IMR-90 (cell line): Measurements from ENCODE around the gene IFNL1. TPM values are rescaled to one million over a fixed set of nuclear protein-coding genes. Genes with fewer than 3 reads are reported as not detected.
A peak's percentile ranks its signal among the peaks of the same experiment; 100 is the strongest.

Experiments used
- ATAC-seq: fragments of 200-7000 bp; cut with Tn5 transposase; 2 replicates; pipeline ENCODE4 v1.9.1; 2020; ENCODE audit warnings: low read depth, mild to moderate bottlenecking, moderate library complexity
- BruUV-seq: library from RNA; stranded (reverse); fragments of 400-500 nt; replicated peaks from 2 replicates; lab custom pipeline; 2021; lab: Mats Ljungman, UMichigan
- CTCF ChIA-PET: fragments of 300-600 bp; formaldehyde crosslinking; extraction: SDS; loops from one replicate; lab custom pipeline; 2021; ENCODE audit warnings: antibody characterized with exemption; lab: Yijun Ruan, JAX
- POLR2A ChIA-PET: fragments of 300-600 bp; sonication (Branson Sonifier 250); formaldehyde crosslinking; loops from one replicate; lab custom pipeline; 2022; ENCODE audit warnings: antibody characterized with exemption; ENCODE audit not compliant: unreplicated experiment; lab: Charles Lee
- DNase-seq: peaks from one replicate; pipeline ENCODE4 v3.0.0; 2013
- H2AFZ ChIP-seq: replicated peaks from 2 replicates; pipeline ENCODE3; 2013; ENCODE audit warnings: low read length, mild to moderate bottlenecking; ENCODE audit not compliant: poor library complexity
- H2AK5ac ChIP-seq: 2 replicates; pipeline ENCODE4 v1.6.1; 2013; ENCODE audit warnings: low read depth, low read length, inconsistent platforms
- H2AK9ac ChIP-seq: replicated peaks from 2 replicates; pipeline ENCODE3; 2013; ENCODE audit warnings: mild to moderate bottlenecking, low read depth, low read length, moderate library complexity; ENCODE audit not compliant: poor library complexity
- H2BK120ac ChIP-seq: 2 replicates; pipeline ENCODE4 v1.6.1; 2013; ENCODE audit warnings: low read depth, low read length, inconsistent platforms
- H2BK15ac ChIP-seq: 3 replicates; pipeline ENCODE4 v1.6.1; 2013; ENCODE audit warnings: low read depth, low read length, inconsistent platforms
- H2BK20ac ChIP-seq: 2 replicates; pipeline ENCODE4 v1.6.1; 2013; ENCODE audit warnings: low read depth, mild to moderate bottlenecking, inconsistent platforms, low read length, moderate library complexity
- H2BK5ac ChIP-seq: 2 replicates; pipeline ENCODE4 v1.6.1; 2013; ENCODE audit warnings: mild to moderate bottlenecking, low read depth, low read length, inconsistent platforms; ENCODE audit not compliant: poor library complexity, severe bottlenecking
- H3K14ac ChIP-seq: replicated peaks from 2 replicates; pipeline ENCODE4 v1.6.1; 2013; ENCODE audit warnings: low read depth, low read length, inconsistent platforms
- H3K18ac ChIP-seq: 2 replicates; pipeline ENCODE4 v1.6.1; 2013; ENCODE audit warnings: low read depth, low read length, control low read depth
- H3K23ac ChIP-seq: 2 replicates; pipeline ENCODE4 v1.6.1; 2013; ENCODE audit warnings: low read depth, low read length, inconsistent platforms
- H3K27ac ChIP-seq: 2 replicates; pipeline ENCODE4 v1.5.1; 2013; ENCODE audit warnings: mild to moderate bottlenecking, control low read depth, low read length; ENCODE audit not compliant: insufficient read depth
- H3K27me3 ChIP-seq: 2 replicates; pipeline ENCODE4 v1.6.1; 2013; ENCODE audit warnings: low read length; ENCODE audit not compliant: control insufficient read depth, insufficient read depth
- H3K36me3 ChIP-seq: 2 replicates; pipeline ENCODE4 v1.6.1; 2013; ENCODE audit warnings: low read length, mixed read lengths; ENCODE audit not compliant: control insufficient read depth, insufficient read depth
- H3K4ac ChIP-seq: 2 replicates; pipeline ENCODE4 v1.6.1; 2013; ENCODE audit warnings: low read depth, low read length, inconsistent platforms
- H3K4me1 ChIP-seq: 2 replicates; pipeline ENCODE4 v1.6.1; 2013; ENCODE audit warnings: low read length, mixed read lengths; ENCODE audit not compliant: control insufficient read depth, insufficient read depth
- H3K4me2 ChIP-seq: 2 replicates; pipeline ENCODE4 v1.6.1; 2013; ENCODE audit warnings: low read depth, mild to moderate bottlenecking, control low read depth, low read length, moderate library complexity
- H3K4me3 ChIP-seq: 2 replicates; pipeline ENCODE4 v1.5.1; 2013; ENCODE audit warnings: low read depth, mild to moderate bottlenecking, control low read depth, low read length, moderate library complexity; ENCODE audit not compliant: insufficient read depth
- H3K56ac ChIP-seq: 2 replicates; pipeline ENCODE4 v1.6.1; 2013; ENCODE audit warnings: low read length, inconsistent platforms; ENCODE audit not compliant: insufficient read depth; ENCODE audit errors: extremely low read depth
- H3K79me1 ChIP-seq, 2 experiments: 2 replicates each; pipeline ENCODE4 v1.6.1; 2013; ENCODE audit warnings: low read length in 2 of 2, inconsistent platforms in 1 of 2, low read depth in 1 of 2
- H3K9ac ChIP-seq: 2 replicates; pipeline ENCODE4 v1.6.1; 2013; ENCODE audit warnings: low read depth, low read length, control low read depth
- H3K9me1 ChIP-seq: 2 replicates; pipeline ENCODE4 v1.6.1; 2013; ENCODE audit warnings: low read length, inconsistent platforms; ENCODE audit not compliant: insufficient read depth
- H3K9me3 ChIP-seq: 2 replicates; pipeline ENCODE4 v1.6.1; 2013; ENCODE audit warnings: low read length; ENCODE audit not compliant: control insufficient read depth, insufficient read depth
- H4K20me1 ChIP-seq: 2 replicates; pipeline ENCODE4 v1.6.1; 2013; ENCODE audit warnings: low read length, inconsistent platforms; ENCODE audit not compliant: insufficient read depth
- H4K5ac ChIP-seq: 2 replicates; pipeline ENCODE4 v1.6.1; 2013; ENCODE audit warnings: mild to moderate bottlenecking, low read depth, low read length, control low read depth
- H4K8ac ChIP-seq, 2 experiments: 2 replicates each; pipeline ENCODE4 v1.6.1; 2013; ENCODE audit warnings: low read depth in 2 of 2, low read length in 2 of 2, control low read depth in 1 of 2, inconsistent platforms in 1 of 2
- H4K91ac ChIP-seq: 2 replicates; pipeline ENCODE4 v1.6.1; 2013; ENCODE audit warnings: low read depth, low read length, inconsistent platforms; ENCODE audit not compliant: insufficient read depth
- BHLHE40 ChIP-seq: fragments of 150-350 bp; IDR thresholded peaks from 2 replicates; pipeline ENCODE4 v1.6.1; 2016; ENCODE audit warnings: mild to moderate bottlenecking, low read depth, low read length
- CHD1 ChIP-seq: IDR thresholded peaks from 2 replicates; pipeline ENCODE4 v1.6.1; 2012; ENCODE audit warnings: low read depth, low read length, improper control_type of control experiment
- MAFK ChIP-seq: IDR thresholded peaks from 2 replicates; pipeline ENCODE4 v1.6.1; 2012; ENCODE audit warnings: low read depth, low read length, improper control_type of control experiment
- MAZ ChIP-seq: IDR thresholded peaks from 2 replicates; pipeline ENCODE4 v1.6.1; 2012; ENCODE audit warnings: low read depth, mild to moderate bottlenecking, low read length, improper control_type of control experiment, moderate library complexity, borderline replicate concordance
- NFE2L2 ChIP-seq: fragments of 150-350 bp; IDR thresholded peaks from 2 replicates; pipeline ENCODE4 v1.6.1; 2016; ENCODE audit warnings: low read depth, mild to moderate bottlenecking, low read length
- RCOR1 ChIP-seq: IDR thresholded peaks from 2 replicates; pipeline ENCODE4 v1.6.1; 2012; ENCODE audit warnings: mild to moderate bottlenecking, low read length, improper control_type of control experiment; ENCODE audit not compliant: insufficient replicate concordance
- RFX5 ChIP-seq: IDR thresholded peaks from 2 replicates; pipeline ENCODE4 v1.8.0; 2012; ENCODE audit warnings: low read depth, mild to moderate bottlenecking, low read length, moderate library complexity
- SMC3 ChIP-seq: fragments of 150-350 bp; IDR thresholded peaks from 2 replicates; pipeline ENCODE4 v1.6.1; 2016; ENCODE audit warnings: low read depth, mild to moderate bottlenecking, antibody characterized with exemption, low read length, moderate library complexity
- WGBS, 2 experiments: methylation state at CpG; one replicate each; pipeline versions ENCODE4 v1.1.5 to v1.1.7; 2013; ENCODE audit warnings: missing lambda C conversion rate in 2 of 2; ENCODE audit not compliant: insufficient read length in 1 of 2; ENCODE audit errors: extremely low coverage in 2 of 2; 5-methylcytosine and 5-hydroxymethylcytosine counted together
- dilution Hi-C: fragments of 300-500 bp; cut with HindIII; formaldehyde crosslinking; loops from one replicate; pipeline ENCODE4 v1.14.3; 2018; ENCODE audit warnings: low sequenced_read_pairs; ENCODE audit not compliant: unreplicated experiment
- in situ Hi-C: fragments of 300-500 bp; cut with MboI; formaldehyde crosslinking; loops from 3 replicates; pipeline ENCODE4 v1.14.3; 2019; ENCODE audit warnings: low sequenced_read_pairs, inconsistent platforms, mixed read lengths
- intact Hi-C: fragments of 100-400 bp; cut with micrococcal nuclease; formaldehyde crosslinking; loops from 2 replicates; pipeline ENCODE4 v1.10.0; 2022
- polyA plus RNA-seq, 3 experiments: library from polyadenylated mRNA; depleted of rRNA; stranded (reverse); fragments of >200 nt; gene quantifications; 2 replicates each; pipeline ENCODE4 v1.2.3, GENCODE V29; 2012; ENCODE audit warnings: low replicate concordance in 1 of 3
- total RNA-seq: library from RNA; depleted of rRNA; stranded (reverse); fragments of >200 nt; gene quantifications from 2 replicates; pipeline ENCODE4 v1.2.3, GENCODE V29; 2012
- TF ChIP-seq, protein P1 (sequence below): fragments of 150-350 bp; IDR thresholded peaks from 2 replicates; pipeline ENCODE4 v1.6.1; 2016; ENCODE audit warnings: low read depth, mild to moderate bottlenecking, low read length, moderate library complexity, borderline replicate concordance
- TF ChIP-seq, protein P2 (sequence below): conservative IDR thresholded peaks from 2 replicates; pipeline ENCODE4 v1.5.1; 2012; ENCODE audit warnings: mild to moderate bottlenecking, low read depth, low read length, improper control_type of control experiment

Gene IFNL1
- total and polyA plus RNA-seq, 2 of the 4 experiments (the other 2 are of a cell fraction) = not detected

GRCh38 chr19:39318071-39318470 is 21.9 kb downstream of the IFNL1 start:
- Histone ChIP-seq H2BK120ac (no peak overlapping the region), H3K23ac (no peak overlapping the region), H2BK20ac (no peak overlapping the region), H2BK15ac (no peak overlapping the region), H3K4me2 (no peak overlapping the region), H2AK5ac (no peak overlapping the region), H3K4ac (no peak overlapping the region), H3K56ac (no peak overlapping the region), H3K4me1 (peaks cover 2% of the 10 kb centered on the region; the same call in 1 of the 2 replicates), H2AFZ (peak overlapping the region; percentile 21), H3K36me3 (no peaks in the 10 kb centered on the region), H2BK5ac (no peak overlapping the region), H2AK9ac (no peak overlapping the region), H3K18ac (no peak overlapping the region), H3K4me3 (no peak overlapping the region), H3K79me1 (no peaks in the 10 kb centered on the region), H3K9me3 (no peaks in the 10 kb centered on the region), H4K91ac (no peak overlapping the region), H3K9ac (no peak overlapping the region), H4K5ac (no peak overlapping the region), H3K27me3 (peaks cover 28% of the 10 kb centered on the region), H3K9me1 (no peaks in the 10 kb centered on the region), H4K8ac (no peak overlapping the region), H3K14ac (no peak overlapping the region), H3K27ac (no peak overlapping the region), H4K20me1 (no peaks in the 10 kb centered on the region; the same call in 1 of the 2 replicates)
- intact Hi-C loops = no loop called here
- no peak for TF ChIP-seq BHLHE40
- TF ChIP-seq, protein P1, sequence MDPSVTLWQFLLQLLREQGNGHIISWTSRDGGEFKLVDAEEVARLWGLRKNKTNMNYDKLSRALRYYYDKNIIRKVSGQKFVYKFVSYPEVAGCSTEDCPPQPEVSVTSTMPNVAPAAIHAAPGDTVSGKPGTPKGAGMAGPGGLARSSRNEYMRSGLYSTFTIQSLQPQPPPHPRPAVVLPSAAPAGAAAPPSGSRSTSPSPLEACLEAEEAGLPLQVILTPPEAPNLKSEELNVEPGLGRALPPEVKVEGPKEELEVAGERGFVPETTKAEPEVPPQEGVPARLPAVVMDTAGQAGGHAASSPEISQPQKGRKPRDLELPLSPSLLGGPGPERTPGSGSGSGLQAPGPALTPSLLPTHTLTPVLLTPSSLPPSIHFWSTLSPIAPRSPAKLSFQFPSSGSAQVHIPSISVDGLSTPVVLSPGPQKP = no peak
- TF ChIP-seq NFE2L2 = no peak
- no peak for TF ChIP-seq CHD1
- no peak for TF ChIP-seq SMC3
- TF ChIP-seq RCOR1 = no peak
- no peak for TF ChIP-seq MAFK
- TF ChIP-seq RFX5 = no peak
- TF ChIP-seq MAZ = no peak
- TF ChIP-seq, protein P2, sequence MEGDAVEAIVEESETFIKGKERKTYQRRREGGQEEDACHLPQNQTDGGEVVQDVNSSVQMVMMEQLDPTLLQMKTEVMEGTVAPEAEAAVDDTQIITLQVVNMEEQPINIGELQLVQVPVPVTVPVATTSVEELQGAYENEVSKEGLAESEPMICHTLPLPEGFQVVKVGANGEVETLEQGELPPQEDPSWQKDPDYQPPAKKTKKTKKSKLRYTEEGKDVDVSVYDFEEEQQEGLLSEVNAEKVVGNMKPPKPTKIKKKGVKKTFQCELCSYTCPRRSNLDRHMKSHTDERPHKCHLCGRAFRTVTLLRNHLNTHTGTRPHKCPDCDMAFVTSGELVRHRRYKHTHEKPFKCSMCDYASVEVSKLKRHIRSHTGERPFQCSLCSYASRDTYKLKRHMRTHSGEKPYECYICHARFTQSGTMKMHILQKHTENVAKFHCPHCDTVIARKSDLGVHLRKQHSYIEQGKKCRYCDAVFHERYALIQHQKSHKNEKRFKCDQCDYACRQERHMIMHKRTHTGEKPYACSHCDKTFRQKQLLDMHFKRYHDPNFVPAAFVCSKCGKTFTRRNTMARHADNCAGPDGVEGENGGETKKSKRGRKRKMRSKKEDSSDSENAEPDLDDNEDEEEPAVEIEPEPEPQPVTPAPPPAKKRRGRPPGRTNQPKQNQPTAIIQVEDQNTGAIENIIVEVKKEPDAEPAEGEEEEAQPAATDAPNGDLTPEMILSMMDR = no peak
- DNase-seq = no peak
- no CpG with 5 or more reads among the region's 5 CpGs for WGBS, 2 experiments
- ATAC-seq = no peak
- dilution Hi-C loops = no loop called here
- POLR2A ChIA-PET = no interaction called here
- CTCF ChIA-PET = no interaction called here
- in situ Hi-C loops = no loop called here
- no TSS peak for BruUV-seq
